Astrocyte (in vitro differentiated cells and primary cell): Measurements from ENCODE around the gene SVOPL.

Experiments used
- EZH2 ChIP-seq: IDR thresholded peaks from 2 replicates; pipeline ENCODE4 v1.6.1; 2012; ENCODE audit warnings: mild to moderate bottlenecking, low read length, inconsistent platforms; ENCODE audit not compliant: insufficient read depth
- TF ChIP-seq, protein P1 (sequence below): IDR thresholded peaks from 2 replicates; pipeline ENCODE4 v1.5.1; 2011; ENCODE audit warnings: low read depth, mild to moderate bottlenecking, inconsistent platforms, low read length, moderate library complexity; ENCODE audit not compliant: insufficient read depth

DNA sequence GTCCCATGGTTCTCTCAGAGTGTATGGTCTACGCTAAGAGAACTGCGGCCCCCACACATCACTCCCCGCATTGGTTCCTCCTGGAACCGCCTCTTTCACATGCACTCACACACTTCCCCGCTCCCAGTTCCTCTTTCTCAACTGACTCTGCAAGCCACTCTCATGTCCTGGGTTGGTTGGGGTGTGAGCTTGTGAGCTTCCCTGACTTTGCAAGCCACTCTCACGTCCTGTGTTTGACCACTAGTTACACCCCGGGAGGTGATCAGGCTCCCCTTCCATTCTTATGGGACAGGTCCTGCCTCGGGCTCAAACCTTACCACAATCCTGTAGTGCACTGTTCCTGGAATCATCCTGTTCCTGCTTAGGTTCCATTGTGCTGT is 136.1 kb downstream of the SVOPL start:
- TF ChIP-seq, protein P1, sequence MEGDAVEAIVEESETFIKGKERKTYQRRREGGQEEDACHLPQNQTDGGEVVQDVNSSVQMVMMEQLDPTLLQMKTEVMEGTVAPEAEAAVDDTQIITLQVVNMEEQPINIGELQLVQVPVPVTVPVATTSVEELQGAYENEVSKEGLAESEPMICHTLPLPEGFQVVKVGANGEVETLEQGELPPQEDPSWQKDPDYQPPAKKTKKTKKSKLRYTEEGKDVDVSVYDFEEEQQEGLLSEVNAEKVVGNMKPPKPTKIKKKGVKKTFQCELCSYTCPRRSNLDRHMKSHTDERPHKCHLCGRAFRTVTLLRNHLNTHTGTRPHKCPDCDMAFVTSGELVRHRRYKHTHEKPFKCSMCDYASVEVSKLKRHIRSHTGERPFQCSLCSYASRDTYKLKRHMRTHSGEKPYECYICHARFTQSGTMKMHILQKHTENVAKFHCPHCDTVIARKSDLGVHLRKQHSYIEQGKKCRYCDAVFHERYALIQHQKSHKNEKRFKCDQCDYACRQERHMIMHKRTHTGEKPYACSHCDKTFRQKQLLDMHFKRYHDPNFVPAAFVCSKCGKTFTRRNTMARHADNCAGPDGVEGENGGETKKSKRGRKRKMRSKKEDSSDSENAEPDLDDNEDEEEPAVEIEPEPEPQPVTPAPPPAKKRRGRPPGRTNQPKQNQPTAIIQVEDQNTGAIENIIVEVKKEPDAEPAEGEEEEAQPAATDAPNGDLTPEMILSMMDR, result no peak
- TF ChIP-seq EZH2, result no peak
